GM18499 (cell line): ENCODE results near the gene FAM200B.
A peak's percentile ranks its signal among the peaks of the same experiment; 100 is the strongest.

Experiments used
- ATAC-seq: cut with Tn5 transposase; IDR thresholded peaks from one replicate; pipeline ENCODE4 v1.9.1; 2021; ENCODE audit warnings: moderate number of reproducible peaks; ENCODE audit not compliant: insufficient read depth, unreplicated experiment

FAM200B gene

GRCh38 chr4:15667006-15667405, 14.6 kb upstream of the FAM200B start:
- ATAC-seq = no peak

- no peak for ATAC-seq
These were observed 12.8 kb upstream of the FAM200B start for GRCh38 chr4:15668566-15669435.

GRCh38 chr4:15670576-15670975, 11.1 kb upstream of the FAM200B start:
- ATAC-seq = no peak

- ATAC-seq = no peak
These were observed 9.5 kb upstream of the FAM200B start for GRCh38 chr4:15672101-15672500.

- no peak for ATAC-seq
These were observed 8.3 kb upstream of the FAM200B start for GRCh38 chr4:15673337-15673736.

GRCh38 chr4:15674046-15674445, 7.6 kb upstream of the FAM200B start:
- no peak for ATAC-seq

- ATAC-seq = no peak
These were observed 6.7 kb upstream of the FAM200B start for GRCh38 chr4:15674926-15675325.

- no peak for ATAC-seq
These were observed 6.3 kb upstream of the FAM200B start for GRCh38 chr4:15675356-15675755.

GRCh38 chr4:15676039-15676438, 5.6 kb upstream of the FAM200B start:
- ATAC-seq = no peak

GRCh38 chr4:15676899-15677298, 4.7 kb upstream of the FAM200B start:
- ATAC-seq = no peak

GRCh38 chr4:15677507-15677988, 4.1 kb upstream of the FAM200B start:
- ATAC-seq = no peak

GRCh38 chr4:15681067-15681371, 608 bp upstream of the FAM200B start:
- no peak for ATAC-seq

- peak; percentile 7 for ATAC-seq
These were observed 865 bp downstream of the FAM200B start for GRCh38 chr4:15682242-15683142.

GRCh38 chr4:15683143-15683495, 1.5 kb downstream of the FAM200B start:
- ATAC-seq = no peak

- ATAC-seq = no peak
These were observed 2.9 kb downstream of the FAM200B start for GRCh38 chr4:15684498-15684897.

- ATAC-seq = no peak
These were observed 6.4 kb downstream of the FAM200B start for GRCh38 chr4:15688051-15688450.

- no peak for ATAC-seq
These were observed 7.9 kb downstream of the FAM200B start for GRCh38 chr4:15689540-15689939.

- no peak for ATAC-seq
These were observed 8.6 kb downstream of the FAM200B start for GRCh38 chr4:15690020-15690809.

GRCh38 chr4:15691346-15692135, 9.9 kb downstream of the FAM200B start:
- no peak for ATAC-seq

GRCh38 chr4:15692602-15693001, 11.0 kb downstream of the FAM200B start:
- no peak for ATAC-seq
